ENCODE data around the gene GALNT13.
"Not testable (repeated sequence)": the region's sequence is repeated elsewhere in the genome, so short reads cannot be mapped to it uniquely, and the experiment has no call there.

Gene GALNT13

GRCh38 chr2:154457286-154457685, 585.6 kb downstream of the GALNT13 start:
- no peak for DNase-seq (ENCODE audit: low read depth)
- H3K4me3 ChIP-seq (ENCODE audit: control insufficient read depth, low read depth, low read length), result no peak overlapping the region
- no peak for TF ChIP-seq CTCF (conservative IDR thresholded peaks at IDR 0.05; ENCODE audit: control insufficient read depth, insufficient read depth, low read depth, low read length)

- no peak for DNase-seq (ENCODE audit: low read depth)
- no peak overlapping the region for H3K4me3 ChIP-seq (ENCODE audit: control insufficient read depth, low read depth, low read length)
- no peak for TF ChIP-seq CTCF (conservative IDR thresholded peaks at IDR 0.05; ENCODE audit: control insufficient read depth, insufficient read depth, low read depth, low read length)
These were observed 587.6 kb downstream of the GALNT13 start for GRCh38 chr2:154459286-154459685.

- DNase-seq (ENCODE audit: low read depth), result no peak
- no peak overlapping the region for H3K4me3 ChIP-seq (ENCODE audit: control insufficient read depth, low read depth, low read length)
- TF ChIP-seq CTCF (conservative IDR thresholded peaks at IDR 0.05; ENCODE audit: control insufficient read depth, insufficient read depth, low read depth, low read length), result no peak
These were observed 590.9 kb downstream of the GALNT13 start for GRCh38 chr2:154462634-154463033.

- H3K4me3 ChIP-seq (ENCODE audit: control insufficient read depth, low read depth, low read length), result no peak overlapping the region
- no peak for TF ChIP-seq CTCF (conservative IDR thresholded peaks at IDR 0.05; ENCODE audit: control insufficient read depth, insufficient read depth, low read depth, low read length)
- DNase-seq (ENCODE audit: low read depth), result no peak
These were observed 594.5 kb downstream of the GALNT13 start for GRCh38 chr2:154466226-154466625.

- DNase-seq (ENCODE audit: low read depth), result no peak
- no peak overlapping the region for H3K4me3 ChIP-seq (ENCODE audit: control insufficient read depth, low read depth, low read length)
- no peak for TF ChIP-seq CTCF (conservative IDR thresholded peaks at IDR 0.05; ENCODE audit: control insufficient read depth, insufficient read depth, low read depth, low read length)
These were observed 598.7 kb downstream of the GALNT13 start for GRCh38 chr2:154470376-154470775.

GRCh38 chr2:154471492-154471891, 599.8 kb downstream of the GALNT13 start:
- H3K4me3 ChIP-seq (ENCODE audit: control insufficient read depth, low read depth, low read length); DNase-seq (ENCODE audit: low read depth): not testable (repeated sequence)

- no peak for TF ChIP-seq CTCF (conservative IDR thresholded peaks at IDR 0.05; ENCODE audit: control insufficient read depth, insufficient read depth, low read depth, low read length)
- no peak overlapping the region for H3K4me3 ChIP-seq (ENCODE audit: control insufficient read depth, low read depth, low read length)
- no peak for DNase-seq (ENCODE audit: low read depth)
These were observed 605.6 kb downstream of the GALNT13 start for GRCh38 chr2:154477319-154477718.
